ENCODE measurements around the gene ANAPC4.

ANAPC4 gene

GRCh38 chr4:25346913-25347312 lies 30.1 kb upstream of the ANAPC4 start:
- no peak for DNase-seq (ENCODE audit: extremely low spot score)
- ChIA-PET POLR2A (no interaction called here), CTCF (no interaction called here)
- TF ChIP-seq ELF4 (IDR thresholded peaks at IDR 0.05), result no peak
- TF ChIP-seq HDGF (IDR thresholded peaks at IDR 0.05; ENCODE audit: borderline replicate concordance), result no peak
- no peak for TF ChIP-seq ZNF384 (IDR thresholded peaks at IDR 0.05)
- no peak for TF ChIP-seq TARDBP (IDR thresholded peaks at IDR 0.05)
- TF ChIP-seq FOXA1 (IDR thresholded peaks at IDR 0.05), result no peak
- no peak for TF ChIP-seq L3MBTL2 (conservative IDR thresholded peaks at IDR 0.05)
- no peak for TF ChIP-seq FOXK2 (IDR thresholded peaks at IDR 0.05)
- TF ChIP-seq CTBP1 (IDR thresholded peaks at IDR 0.05; ENCODE audit: borderline replicate concordance), result no peak
- no peak for TF ChIP-seq ARNT (IDR thresholded peaks at IDR 0.05)
- no peak for TF ChIP-seq SUZ12 (IDR thresholded peaks at IDR 0.05)
- TF ChIP-seq, protein P1, sequence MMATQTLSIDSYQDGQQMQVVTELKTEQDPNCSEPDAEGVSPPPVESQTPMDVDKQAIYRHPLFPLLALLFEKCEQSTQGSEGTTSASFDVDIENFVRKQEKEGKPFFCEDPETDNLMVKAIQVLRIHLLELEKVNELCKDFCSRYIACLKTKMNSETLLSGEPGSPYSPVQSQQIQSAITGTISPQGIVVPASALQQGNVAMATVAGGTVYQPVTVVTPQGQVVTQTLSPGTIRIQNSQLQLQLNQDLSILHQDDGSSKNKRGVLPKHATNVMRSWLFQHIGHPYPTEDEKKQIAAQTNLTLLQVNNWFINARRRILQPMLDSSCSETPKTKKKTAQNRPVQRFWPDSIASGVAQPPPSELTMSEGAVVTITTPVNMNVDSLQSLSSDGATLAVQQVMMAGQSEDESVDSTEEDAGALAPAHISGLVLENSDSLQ (IDR thresholded peaks at IDR 0.05), result no peak
- TF ChIP-seq NFRKB (IDR thresholded peaks at IDR 0.05), result no peak
- no peak for TF ChIP-seq BHLHE40 (IDR thresholded peaks at IDR 0.05; ENCODE audit: borderline replicate concordance)
- TF ChIP-seq LEF1 (IDR thresholded peaks at IDR 0.05; ENCODE audit: borderline replicate concordance), result no peak
- no peak for TF ChIP-seq SP1 (IDR thresholded peaks at IDR 0.05)
- TF ChIP-seq FOXM1 (IDR thresholded peaks at IDR 0.05; ENCODE audit: borderline replicate concordance), result no peak

DNA sequence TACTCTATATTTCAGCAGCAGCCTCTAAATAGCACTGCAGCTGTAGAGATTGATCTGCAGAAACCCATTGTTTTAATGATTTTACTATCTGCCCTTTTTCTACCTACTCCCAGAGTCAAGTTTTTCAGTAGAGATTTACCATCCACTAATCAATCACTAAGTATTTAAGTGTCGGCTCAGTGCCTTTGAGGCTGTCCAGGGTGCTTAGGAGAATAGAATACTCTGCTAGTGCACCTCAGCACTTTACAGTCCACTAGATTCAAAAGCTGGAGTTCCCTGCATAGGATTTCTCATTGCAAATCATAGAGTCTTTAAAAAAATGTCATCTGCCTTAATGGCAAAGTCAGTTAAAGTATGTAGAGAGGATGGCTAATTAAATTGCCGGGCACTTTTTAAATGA lies 29.6 kb upstream of the ANAPC4 start:
- ChIA-PET CTCF (no interaction called here), POLR2A (no interaction called here)
- DNase-seq (ENCODE audit: extremely low spot score), result no peak
- no peak for TF ChIP-seq ARNT (IDR thresholded peaks at IDR 0.05)

DNA sequence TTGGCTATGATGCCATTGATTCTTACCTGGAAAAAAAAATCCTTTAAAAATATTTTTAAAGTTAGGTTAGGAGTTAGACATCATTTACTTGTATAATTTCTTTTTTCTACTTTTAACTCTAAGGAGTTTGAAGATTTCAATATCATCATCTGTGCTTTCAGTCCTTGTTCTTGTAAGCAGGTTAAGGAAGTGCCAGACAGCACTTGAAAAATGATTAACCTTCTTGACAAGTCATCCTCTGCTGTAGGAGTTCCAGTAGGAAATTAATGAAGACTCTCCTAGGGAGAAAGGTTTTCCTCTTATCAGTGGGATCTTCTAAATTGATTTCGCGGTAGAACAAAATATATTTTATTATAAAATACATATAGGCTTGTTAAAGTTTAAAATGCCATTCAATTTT lies 29.1 kb upstream of the ANAPC4 start:
- DNase-seq (ENCODE audit: extremely low spot score), result no peak
- ChIA-PET POLR2A (no interaction called here), CTCF (no interaction called here)
- no peak for TF ChIP-seq FOXK2 (IDR thresholded peaks at IDR 0.05)
- TF ChIP-seq SUZ12 (IDR thresholded peaks at IDR 0.05), result no peak
- TF ChIP-seq CTBP1 (IDR thresholded peaks at IDR 0.05; ENCODE audit: borderline replicate concordance), result no peak
- TF ChIP-seq ZNF384 (IDR thresholded peaks at IDR 0.05), result no peak
- TF ChIP-seq FOXM1 (IDR thresholded peaks at IDR 0.05; ENCODE audit: borderline replicate concordance), result no peak
- TF ChIP-seq ELF4 (IDR thresholded peaks at IDR 0.05), result no peak
- TF ChIP-seq NFRKB (IDR thresholded peaks at IDR 0.05), result no peak
- TF ChIP-seq TARDBP (IDR thresholded peaks at IDR 0.05), result no peak
- no peak for TF ChIP-seq BHLHE40 (IDR thresholded peaks at IDR 0.05; ENCODE audit: borderline replicate concordance)

DNA sequence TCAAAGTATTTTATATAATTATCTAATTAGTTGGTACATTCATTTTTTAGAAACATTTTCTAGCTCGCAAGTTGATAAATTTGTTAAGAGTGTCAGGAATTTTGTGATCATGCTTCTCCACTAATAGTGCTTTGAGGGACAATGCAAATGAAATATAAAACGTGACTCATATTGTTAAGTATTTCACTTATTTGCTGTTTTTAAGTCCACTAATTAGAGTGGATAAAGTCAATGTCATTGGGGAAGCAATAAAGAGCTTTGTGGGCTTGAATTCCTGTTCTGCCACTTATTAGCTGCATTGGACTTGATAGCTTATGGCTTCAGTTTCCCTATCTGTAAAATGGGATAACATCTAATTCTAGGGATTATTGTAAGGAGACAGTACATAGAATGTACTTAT lies 26.5 kb upstream of the ANAPC4 start:
- no peak for DNase-seq (ENCODE audit: extremely low spot score)
- POLR2A ChIA-PET, result interaction anchor here (1.1 kb wide), 1 partner anchor 27 kb away, joined by 3 read pairs; the partner anchor contains the start of gene ANAPC4
- TF ChIP-seq BHLHE40 (IDR thresholded peaks at IDR 0.05; ENCODE audit: borderline replicate concordance) (no peak), NFRKB (IDR thresholded peaks at IDR 0.05) (no peak), ARNT (IDR thresholded peaks at IDR 0.05) (no peak), SP1 (IDR thresholded peaks at IDR 0.05) (no peak), LEF1 (IDR thresholded peaks at IDR 0.05; ENCODE audit: borderline replicate concordance) (no peak)
- CTCF ChIA-PET, result no interaction called here

DNA sequence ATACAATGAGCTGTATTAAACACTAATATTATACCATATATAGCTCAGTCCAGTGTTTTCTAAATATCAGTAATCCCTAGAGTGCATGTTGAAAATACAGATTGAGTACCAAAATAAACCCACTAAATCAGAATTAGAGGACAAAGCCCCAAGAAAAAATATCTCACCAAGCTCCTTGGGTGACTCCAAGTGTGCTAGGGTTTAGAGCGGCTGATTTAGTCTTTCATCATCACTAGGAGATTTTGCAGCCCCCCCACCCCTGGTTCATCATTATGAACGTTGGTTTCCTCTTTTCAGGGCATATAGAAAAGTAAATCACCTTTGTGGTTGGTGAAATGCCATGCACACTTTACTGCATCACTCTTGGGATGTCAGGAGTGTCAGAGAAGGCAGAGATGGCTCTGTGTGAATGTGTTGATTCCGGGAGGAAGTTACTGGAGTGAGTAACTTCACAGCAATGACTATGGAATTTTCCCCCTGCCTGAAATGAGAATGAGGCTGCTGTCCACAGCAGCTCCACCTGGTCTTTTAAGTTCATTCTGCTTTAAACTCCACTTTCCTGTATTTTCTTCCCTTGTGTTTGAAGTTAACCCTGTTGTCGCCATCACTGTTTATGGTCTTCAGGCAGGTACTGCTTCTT lies 25.2 kb upstream of the ANAPC4 start:
- CTCF ChIA-PET, result no interaction called here
- POLR2A ChIA-PET, result interaction anchor here (1.1 kb wide), 1 partner anchor 25 kb away, joined by 3 read pairs; the partner anchor contains the start of gene ANAPC4

DNA sequence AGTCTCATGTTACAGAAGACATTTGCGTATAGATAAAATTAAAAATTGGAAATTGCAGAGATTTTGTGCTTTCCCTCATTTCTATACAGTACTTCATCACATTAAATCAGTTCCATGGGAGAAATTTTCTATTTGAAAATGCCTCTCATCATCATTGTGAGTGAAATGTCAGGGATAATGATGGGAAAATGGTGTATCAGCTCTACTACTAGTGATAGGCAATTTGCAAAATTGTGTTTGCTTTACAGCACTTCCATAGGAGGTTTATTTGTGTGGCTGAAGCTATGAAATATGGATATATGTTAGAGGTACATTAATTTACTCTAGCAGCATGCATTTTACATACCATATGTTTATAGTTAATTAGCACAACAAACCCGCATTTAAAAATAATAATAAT lies 21.0 kb upstream of the ANAPC4 start:
- DNase-seq (ENCODE audit: extremely low spot score), result no peak
- TF ChIP-seq ELF4 (IDR thresholded peaks at IDR 0.05), result no peak
- no peak for TF ChIP-seq FOXA1 (IDR thresholded peaks at IDR 0.05)
- TF ChIP-seq TARDBP (IDR thresholded peaks at IDR 0.05), result no peak
- TF ChIP-seq SUZ12 (IDR thresholded peaks at IDR 0.05), result no peak
- no peak for TF ChIP-seq ARNT (IDR thresholded peaks at IDR 0.05)
- TF ChIP-seq HDGF (IDR thresholded peaks at IDR 0.05; ENCODE audit: borderline replicate concordance), result no peak
- TF ChIP-seq LEF1 (IDR thresholded peaks at IDR 0.05; ENCODE audit: borderline replicate concordance), result no peak
- no peak for TF ChIP-seq SP1 (IDR thresholded peaks at IDR 0.05)
- no peak for TF ChIP-seq NFRKB (IDR thresholded peaks at IDR 0.05)
- no peak for TF ChIP-seq ZNF384 (IDR thresholded peaks at IDR 0.05)
- TF ChIP-seq FOXK2 (IDR thresholded peaks at IDR 0.05), result no peak
- POLR2A ChIA-PET, result no interaction called here
- CTCF ChIA-PET, result no interaction called here

More for the DNA sequence above, 25.2 kb upstream of the ANAPC4 start:
- no peak for DNase-seq (ENCODE audit: extremely low spot score)
- TF ChIP-seq ZNF384 (IDR thresholded peaks at IDR 0.05) (no peak), LEF1 (IDR thresholded peaks at IDR 0.05; ENCODE audit: borderline replicate concordance) (no peak), SP1 (IDR thresholded peaks at IDR 0.05) (no peak), HDGF (IDR thresholded peaks at IDR 0.05; ENCODE audit: borderline replicate concordance) (no peak), TARDBP (IDR thresholded peaks at IDR 0.05) (no peak), CTBP1 (IDR thresholded peaks at IDR 0.05; ENCODE audit: borderline replicate concordance) (no peak), FOXA1 (IDR thresholded peaks at IDR 0.05) (no peak), ELF4 (IDR thresholded peaks at IDR 0.05) (no peak)
- TF ChIP-seq, protein P1 (IDR thresholded peaks at IDR 0.05), result no peak

DNA sequence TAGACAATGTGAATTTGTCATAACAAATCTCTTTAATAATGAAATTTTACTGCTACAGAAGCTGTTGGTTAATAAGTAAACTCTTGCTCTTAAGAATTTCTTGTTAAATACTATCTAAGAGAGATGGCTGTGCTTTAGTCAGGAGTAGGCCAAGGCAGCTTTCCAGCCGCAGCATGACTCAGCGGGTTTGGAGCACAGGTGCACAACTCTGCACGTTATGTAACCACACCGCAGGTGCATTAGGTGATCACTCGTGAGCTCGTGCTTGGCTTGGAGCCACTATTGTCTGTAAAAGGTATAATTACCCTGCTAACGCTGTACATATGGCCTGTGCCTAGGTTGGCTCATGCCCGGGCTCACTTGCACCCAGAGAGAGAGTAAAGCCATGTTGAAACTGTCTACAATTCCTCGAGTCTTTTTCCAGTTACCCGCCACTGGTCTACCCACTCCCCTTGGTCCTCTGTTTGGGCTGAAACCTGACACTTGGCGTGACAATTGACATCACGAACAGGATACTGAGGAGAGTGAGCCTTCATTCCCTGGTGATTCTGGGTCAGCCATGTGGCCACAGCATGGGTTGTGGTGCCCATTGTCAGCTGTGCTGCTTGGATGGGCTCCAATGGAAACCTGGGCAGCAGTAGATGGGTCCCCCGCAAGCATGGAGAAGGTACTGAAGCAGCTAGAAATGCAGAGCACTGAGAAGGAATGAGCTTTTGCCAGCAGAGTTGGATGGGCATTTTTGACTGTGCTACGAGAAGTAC lies 18.4 kb upstream of the ANAPC4 start:
- no peak for DNase-seq (ENCODE audit: extremely low spot score)
- CTCF ChIA-PET, result no interaction called here
- POLR2A ChIA-PET, result no interaction called here
- TF ChIP-seq FOXA1 (IDR thresholded peaks at IDR 0.05) (no peak), FOXK2 (IDR thresholded peaks at IDR 0.05) (no peak), SP1 (IDR thresholded peaks at IDR 0.05) (no peak), BHLHE40 (IDR thresholded peaks at IDR 0.05; ENCODE audit: borderline replicate concordance) (no peak), CTBP1 (IDR thresholded peaks at IDR 0.05; ENCODE audit: borderline replicate concordance) (no peak), FOXM1 (IDR thresholded peaks at IDR 0.05; ENCODE audit: borderline replicate concordance) (no peak), LEF1 (IDR thresholded peaks at IDR 0.05; ENCODE audit: borderline replicate concordance) (no peak), ARNT (IDR thresholded peaks at IDR 0.05) (no peak), NFRKB (IDR thresholded peaks at IDR 0.05) (no peak), ELF4 (IDR thresholded peaks at IDR 0.05) (no peak), ZNF384 (IDR thresholded peaks at IDR 0.05) (no peak), L3MBTL2 (conservative IDR thresholded peaks at IDR 0.05) (no peak), HDGF (IDR thresholded peaks at IDR 0.05; ENCODE audit: borderline replicate concordance) (no peak), SUZ12 (IDR thresholded peaks at IDR 0.05) (no peak), TARDBP (IDR thresholded peaks at IDR 0.05) (no peak)
- TF ChIP-seq, protein P1 (IDR thresholded peaks at IDR 0.05), result no peak

Data from HEK293T (cell line).